OCI-LY7 (cell line): Measurements from ENCODE around the gene HAS3.

ENCODE experiments used
- EZH2phosphoT487 ChIP-seq: fragments of 200-600 bp; sonication (generic); IDR thresholded peaks from 2 replicates; pipeline ENCODE4 v1.6.1; 2018; ENCODE audit warnings: low read depth, borderline replicate concordance, mild to moderate bottlenecking, mixed run types, antibody characterized with exemption, low read length, moderate library complexity, mixed read lengths
- TF ChIP-seq, protein P1 (sequence below): fragments of 200-600 bp; sonication (generic); conservative IDR thresholded peaks from 2 replicates; pipeline ENCODE4 v1.5.1; 2014; ENCODE audit warnings: mild to moderate bottlenecking, antibody characterized with exemption, low read length, moderate library complexity, mixed read lengths

DNA sequence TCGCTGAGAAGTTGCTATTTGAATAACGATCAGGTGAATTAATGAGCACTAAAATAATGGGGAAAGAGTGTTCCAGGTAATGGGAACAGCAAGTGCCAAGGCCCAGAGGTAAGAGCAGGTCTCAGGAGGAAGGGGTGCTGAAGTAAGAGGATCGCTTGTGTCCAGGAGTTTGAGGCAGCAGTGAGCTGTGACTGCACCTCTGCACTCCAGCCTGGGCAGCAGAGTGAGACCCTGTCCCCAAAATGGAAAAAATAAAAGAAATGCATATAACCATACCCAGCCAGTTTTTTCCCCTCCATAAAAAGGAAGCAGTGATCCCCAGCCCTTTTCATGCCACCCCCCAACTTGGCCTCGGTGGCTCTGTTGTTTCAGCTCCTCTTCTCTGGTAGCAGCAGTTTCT lies 16.8 kb upstream of the HAS3 start:
- TF ChIP-seq, protein P1, sequence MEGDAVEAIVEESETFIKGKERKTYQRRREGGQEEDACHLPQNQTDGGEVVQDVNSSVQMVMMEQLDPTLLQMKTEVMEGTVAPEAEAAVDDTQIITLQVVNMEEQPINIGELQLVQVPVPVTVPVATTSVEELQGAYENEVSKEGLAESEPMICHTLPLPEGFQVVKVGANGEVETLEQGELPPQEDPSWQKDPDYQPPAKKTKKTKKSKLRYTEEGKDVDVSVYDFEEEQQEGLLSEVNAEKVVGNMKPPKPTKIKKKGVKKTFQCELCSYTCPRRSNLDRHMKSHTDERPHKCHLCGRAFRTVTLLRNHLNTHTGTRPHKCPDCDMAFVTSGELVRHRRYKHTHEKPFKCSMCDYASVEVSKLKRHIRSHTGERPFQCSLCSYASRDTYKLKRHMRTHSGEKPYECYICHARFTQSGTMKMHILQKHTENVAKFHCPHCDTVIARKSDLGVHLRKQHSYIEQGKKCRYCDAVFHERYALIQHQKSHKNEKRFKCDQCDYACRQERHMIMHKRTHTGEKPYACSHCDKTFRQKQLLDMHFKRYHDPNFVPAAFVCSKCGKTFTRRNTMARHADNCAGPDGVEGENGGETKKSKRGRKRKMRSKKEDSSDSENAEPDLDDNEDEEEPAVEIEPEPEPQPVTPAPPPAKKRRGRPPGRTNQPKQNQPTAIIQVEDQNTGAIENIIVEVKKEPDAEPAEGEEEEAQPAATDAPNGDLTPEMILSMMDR = no peak
- no peak for TF ChIP-seq EZH2phosphoT487
